Upper lobe of left lung (tissue), 6 donors: ENCODE results near the gene DLL4. TPM values are rescaled to one million over a fixed set of nuclear protein-coding genes. Genes with fewer than 3 reads are reported as not detected.

Source experiments
- ATAC-seq, 2 donors: fragments of 200-7000 bp; cut with Tn5 transposase; one replicate each; pipeline ENCODE4 v1.9.1; 2022; ENCODE audit warnings: mild to moderate bottlenecking in 2 of 2, moderate library complexity in 2 of 2; ENCODE audit not compliant: low FRiP score in 2 of 2
- DNase-seq, 2 donors: peaks; one replicate each; pipeline ENCODE4 v3.0.0-alpha.2; 2019 to 2020
- H3K27ac ChIP-seq, 4 donors: fragments of 200-600 bp; sonication (generic); one replicate each; pipeline ENCODE4 v1.5.1; 2016 to 2019
- H3K27me3 ChIP-seq, 4 donors: fragments of 200-600 bp; sonication (generic); one replicate each; pipeline ENCODE4 v1.5.1; 2017 to 2019
- H3K36me3 ChIP-seq, 4 donors: fragments of 200-600 bp; sonication (generic); one replicate each; pipeline ENCODE4 v1.5.1; 2016 to 2019
- H3K4me1 ChIP-seq, 4 donors: fragments of 200-600 bp; sonication (generic); one replicate each; pipeline ENCODE4 v1.5.1; 2018 to 2019
- H3K4me3 ChIP-seq, 4 donors: fragments of 200-600 bp; sonication (generic); one replicate each; pipeline ENCODE4 v1.5.1; 2017 to 2019; ENCODE audit warnings: mild to moderate bottlenecking in 2 of 4, moderate library complexity in 1 of 4
- H3K9me3 ChIP-seq, 4 donors: fragments of 200-600 bp; sonication (generic); one replicate each; pipeline ENCODE4 v1.5.1; 2018 to 2019
- EP300 ChIP-seq, 4 donors: sonication (generic); formaldehyde crosslinking; IDR thresholded peaks; one replicate each; pipeline ENCODE4 v1.5.1; 2017; ENCODE audit warnings: antibody characterized with exemption in 4 of 4, control low read depth in 2 of 4
- POLR2A ChIP-seq, 4 donors: fragments of 450-650 bp; IDR thresholded peaks; one replicate each; pipeline ENCODE4 v1.5.1; 2016 to 2017; ENCODE audit warnings: antibody characterized with exemption in 4 of 4, mild to moderate bottlenecking in 2 of 4
- POLR2AphosphoS5 ChIP-seq, 2 donors: sonication (generic); formaldehyde crosslinking; IDR thresholded peaks; one replicate each; pipeline ENCODE4 v1.5.1; 2017; ENCODE audit warnings: antibody characterized with exemption in 2 of 2
- WGBS, 2 donors: methylation state at CpG; one replicate each; pipeline ENCODE4 v1.1.5; 2017 to 2018; 5-methylcytosine and 5-hydroxymethylcytosine counted together
- total RNA-seq, 6 donors: library from RNA; depleted of rRNA in 4 of 6; stranded (reverse); fragments of >200 nt in 4 of 6; gene quantifications; one replicate each; pipeline versions ENCODE4 v1.1.0 to v1.2.1, GENCODE V29; 2016 to 2021
- TF ChIP-seq, protein P1 (sequence below), 6 experiments: fragments of 450-650 bp in 4 of 6; fragments of 200-600 bp in 2 of 6; sonication (generic) in 2 of 6; IDR thresholded peaks; one replicate each; pipeline ENCODE4 v1.5.1; 2016 to 2019; ENCODE audit warnings: antibody characterized with exemption in 6 of 6
- donor health status: DM: no; HTN: no; CAD: no; lungs with moderate emphysema.
- donor health status: DM: no; HTN: yes; CAD: no; lungs with severe emphysema.

Gene DLL4
- total RNA-seq, 6 donors from 2014 or later = 9.5 to 38.0 (median 13.7) TPM

DNA sequence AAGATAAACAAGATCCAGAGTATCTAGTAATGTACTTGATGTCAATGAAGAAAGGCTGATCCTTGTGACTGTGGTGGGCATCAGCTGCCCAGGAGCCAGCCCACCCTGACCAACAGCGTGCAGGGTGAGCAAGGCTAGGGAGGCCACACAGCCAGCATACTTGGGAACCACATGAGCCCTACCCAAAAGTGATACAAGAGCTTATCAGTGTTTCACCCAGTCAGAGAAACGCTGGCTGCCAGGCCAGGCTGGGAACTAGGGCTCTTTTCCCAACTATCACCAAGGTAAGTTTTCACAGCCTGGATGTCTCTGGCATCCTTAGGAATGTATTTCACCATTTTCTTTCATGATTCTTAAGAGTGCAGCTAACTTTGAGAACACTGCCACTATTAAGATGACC is 49.0 kb downstream of the DLL4 start:
- ATAC-seq = no peak
- H3K9me3 ChIP-seq = no peaks in the 10 kb centered on the region
- no peak for DNase-seq
- no peak overlapping the region for H3K4me3 ChIP-seq
- TF ChIP-seq EP300 (IDR thresholded peaks at IDR 0.05) = no peak
- no peak for TF ChIP-seq POLR2AphosphoS5 (IDR thresholded peaks at IDR 0.05)
- TF ChIP-seq, protein P1, sequence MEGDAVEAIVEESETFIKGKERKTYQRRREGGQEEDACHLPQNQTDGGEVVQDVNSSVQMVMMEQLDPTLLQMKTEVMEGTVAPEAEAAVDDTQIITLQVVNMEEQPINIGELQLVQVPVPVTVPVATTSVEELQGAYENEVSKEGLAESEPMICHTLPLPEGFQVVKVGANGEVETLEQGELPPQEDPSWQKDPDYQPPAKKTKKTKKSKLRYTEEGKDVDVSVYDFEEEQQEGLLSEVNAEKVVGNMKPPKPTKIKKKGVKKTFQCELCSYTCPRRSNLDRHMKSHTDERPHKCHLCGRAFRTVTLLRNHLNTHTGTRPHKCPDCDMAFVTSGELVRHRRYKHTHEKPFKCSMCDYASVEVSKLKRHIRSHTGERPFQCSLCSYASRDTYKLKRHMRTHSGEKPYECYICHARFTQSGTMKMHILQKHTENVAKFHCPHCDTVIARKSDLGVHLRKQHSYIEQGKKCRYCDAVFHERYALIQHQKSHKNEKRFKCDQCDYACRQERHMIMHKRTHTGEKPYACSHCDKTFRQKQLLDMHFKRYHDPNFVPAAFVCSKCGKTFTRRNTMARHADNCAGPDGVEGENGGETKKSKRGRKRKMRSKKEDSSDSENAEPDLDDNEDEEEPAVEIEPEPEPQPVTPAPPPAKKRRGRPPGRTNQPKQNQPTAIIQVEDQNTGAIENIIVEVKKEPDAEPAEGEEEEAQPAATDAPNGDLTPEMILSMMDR (IDR thresholded peaks at IDR 0.05) = no peak
- no peak for TF ChIP-seq POLR2A (IDR thresholded peaks at IDR 0.05)
- H3K36me3 ChIP-seq = peaks cover 24 to 78% (median 65%) of the 10 kb centered on the region in 4 donors
- WGBS, 2 donors = 84 to 93% methylated on average over 2 of the region's 2 CpGs
- no peaks in the 10 kb centered on the region for H3K27me3 ChIP-seq
- no peak overlapping the region for H3K27ac ChIP-seq
- peaks cover 6 to 16% (median 11%) of the 10 kb centered on the region in 4 donors for H3K4me1 ChIP-seq

DNA sequence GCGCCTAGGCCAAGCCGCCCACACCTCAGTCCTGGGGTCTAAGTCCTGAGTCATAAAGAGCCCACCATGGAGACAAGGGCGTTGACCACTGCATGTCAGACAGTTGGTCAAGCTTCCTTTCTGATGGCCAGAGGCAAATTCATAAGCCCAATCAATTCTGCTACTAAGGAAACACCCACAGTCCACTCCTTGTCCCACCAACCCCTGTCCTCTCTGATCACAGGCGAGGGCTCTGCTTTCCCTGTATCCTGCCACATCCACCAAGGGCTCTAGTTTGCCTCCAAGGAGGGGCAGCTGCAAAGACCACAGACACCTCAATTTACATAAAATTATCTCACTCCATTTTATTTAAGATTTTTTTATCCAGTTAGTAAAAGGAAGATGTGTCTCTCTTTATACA is 49.4 kb downstream of the DLL4 start:
- no peak for TF ChIP-seq POLR2A (IDR thresholded peaks at IDR 0.05)
- TF ChIP-seq POLR2AphosphoS5 (IDR thresholded peaks at IDR 0.05) = no peak
- no peak for TF ChIP-seq EP300 (IDR thresholded peaks at IDR 0.05)
- TF ChIP-seq, protein P1 (IDR thresholded peaks at IDR 0.05) = no peak
- no peak for ATAC-seq
- Histone ChIP-seq H3K27ac (no peak overlapping the region), H3K27me3 (no peaks in the 10 kb centered on the region), H3K9me3 (no peaks in the 10 kb centered on the region), H3K36me3 (peaks cover 28 to 82% (median 69%) of the 10 kb centered on the region in 4 donors), H3K4me3 (no peak overlapping the region), H3K4me1 (peaks cover 6 to 19% (median 12%) of the 10 kb centered on the region in 4 donors)
- DNase-seq = no peak
- 96 to 100% methylated on average over 4 of the region's 4 CpGs for WGBS, 2 donors

DNA sequence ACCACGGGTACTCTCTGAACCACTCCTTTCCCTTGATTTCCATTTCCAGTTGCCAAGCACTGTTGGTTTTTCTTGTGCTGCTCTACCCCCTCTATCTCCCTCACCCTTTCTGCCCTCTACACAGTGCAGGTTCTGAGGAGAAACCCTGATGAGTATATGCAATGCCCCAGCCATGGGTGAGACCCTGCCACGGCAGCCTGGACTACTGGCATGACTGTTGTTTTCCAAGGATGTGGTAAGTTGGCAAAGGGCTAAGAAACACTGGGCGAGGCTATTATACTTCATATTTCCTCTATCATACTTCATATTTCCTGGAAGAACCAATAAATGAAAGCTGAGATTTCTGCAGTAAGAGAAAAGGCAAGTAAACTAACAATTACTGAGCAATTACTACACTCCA is 52.0 kb downstream of the DLL4 start:
- H3K27me3 ChIP-seq = no peaks in the 10 kb centered on the region
- peaks cover 51 to 100% (median 88%) of the 10 kb centered on the region in 4 donors for H3K36me3 ChIP-seq
- peaks cover 6 to 20% (median 12%) of the 10 kb centered on the region in 4 donors for H3K4me1 ChIP-seq
- no peak for ATAC-seq
- 59 to 63% methylated on average over 3 of the region's 3 CpGs for WGBS, 2 donors
- H3K4me3 ChIP-seq = no peak overlapping the region
- TF ChIP-seq, protein P1 (IDR thresholded peaks at IDR 0.05) = no peak
- TF ChIP-seq POLR2AphosphoS5 (IDR thresholded peaks at IDR 0.05) (no peak), EP300 (IDR thresholded peaks at IDR 0.05) (no peak), POLR2A (IDR thresholded peaks at IDR 0.05) (no peak)
- no peak for DNase-seq
- peak overlapping the region in 2 of 4 donors; percentile 23 to 55 for H3K27ac ChIP-seq
- H3K9me3 ChIP-seq = no peaks in the 10 kb centered on the region

DNA sequence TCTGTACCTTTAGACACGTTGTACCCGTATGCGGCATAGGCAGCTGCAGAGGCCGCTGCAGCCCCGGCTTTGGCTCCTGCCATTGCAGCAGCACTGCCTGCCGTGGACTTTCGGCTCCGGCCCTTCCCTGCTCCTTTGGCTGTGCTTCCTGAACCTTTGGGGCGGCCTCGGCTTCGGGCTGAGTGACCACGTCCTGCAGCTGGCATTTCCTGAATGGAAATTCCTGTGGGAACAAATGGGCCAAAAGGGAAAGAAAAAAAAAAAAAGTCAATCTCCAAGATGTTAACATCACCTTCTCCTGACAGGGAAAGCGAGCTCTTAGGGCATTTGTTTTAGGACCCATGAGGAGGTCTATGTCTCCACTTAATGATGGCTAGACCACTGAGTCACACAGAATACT is 53.7 kb downstream of the DLL4 start:
- DNase-seq = peak in 1 of 2 donors; percentile 78
- Histone ChIP-seq H3K27ac (peak overlapping the region in 2 of 4 donors; percentile 36 to 74), H3K36me3 (peaks cover 60 to 100% (median 88%) of the 10 kb centered on the region in 4 donors), H3K9me3 (no peaks in the 10 kb centered on the region), H3K27me3 (no peaks in the 10 kb centered on the region), H3K4me1 (peaks cover 0 to 20% (median 10%) of the 10 kb centered on the region in 4 donors), H3K4me3 (no peak overlapping the region)
- 61 to 66% methylated on average over 4 to 13 of the region's 13 CpGs for WGBS, 2 donors
- no peak for TF ChIP-seq EP300 (IDR thresholded peaks at IDR 0.05)
- no peak for TF ChIP-seq POLR2AphosphoS5 (IDR thresholded peaks at IDR 0.05)
- no peak for TF ChIP-seq POLR2A (IDR thresholded peaks at IDR 0.05)
- TF ChIP-seq, protein P1 (IDR thresholded peaks at IDR 0.05) = no peak
- ATAC-seq = no peak

DNA sequence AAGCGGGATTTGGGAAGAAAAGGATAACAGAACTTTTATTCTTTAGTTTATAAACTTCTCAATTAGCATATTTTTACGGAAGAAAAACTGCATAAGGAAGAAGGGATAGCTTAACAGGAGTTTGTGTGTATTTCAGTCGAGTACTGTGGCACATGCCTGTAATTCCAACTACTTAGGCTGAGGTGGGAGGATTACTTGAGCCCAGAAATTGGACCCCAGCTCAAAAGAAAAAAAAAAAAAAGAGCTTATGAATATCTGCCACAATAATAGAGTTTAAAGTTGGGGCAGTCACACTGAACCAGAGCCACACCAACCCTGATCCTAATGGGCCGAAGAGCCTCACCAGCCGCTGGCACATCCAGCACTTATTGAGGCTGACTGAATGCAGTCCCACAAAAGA is 55.3 kb downstream of the DLL4 start:
- DNase-seq (no peak), ATAC-seq (no peak)
- H3K9me3 ChIP-seq = no peaks in the 10 kb centered on the region
- H3K4me3 ChIP-seq = no peak overlapping the region
- peaks cover 0 to 20% (median 10%) of the 10 kb centered on the region in 4 donors for H3K4me1 ChIP-seq
- H3K27ac ChIP-seq = no peak overlapping the region
- H3K27me3 ChIP-seq = no peaks in the 10 kb centered on the region
- peaks cover 51 to 94% (median 73%) of the 10 kb centered on the region in 4 donors for H3K36me3 ChIP-seq
- WGBS, 2 donors = 92 to 98% methylated on average over 5 of the region's 5 CpGs
- TF ChIP-seq POLR2AphosphoS5 (IDR thresholded peaks at IDR 0.05) (no peak), POLR2A (IDR thresholded peaks at IDR 0.05) (no peak), EP300 (IDR thresholded peaks at IDR 0.05) (no peak)
- TF ChIP-seq, protein P1 (IDR thresholded peaks at IDR 0.05) = no peak
